Measurements from ENCODE around the gene KIF13A. TPM values are rescaled to one million over a fixed set of nuclear protein-coding genes. Genes with fewer than 3 reads are reported as not detected.
"Not testable (repeated sequence)": the region's sequence is repeated elsewhere in the genome, so short reads cannot be mapped to it uniquely, and the experiment has no call there.

Gene KIF13A
- total RNA-seq, 4 donors from 2014 or later: 14.9 to 66.9 (median 37.3) TPM

GRCh38 chr6:17894191-17894590 is 93.2 kb downstream of the KIF13A start:
- Histone ChIP-seq H3K9me3 (peaks cover 0 to 18% of the 10 kb centered on the region in 2 donors), H3K4me1 (no peaks in the 10 kb centered on the region), H3K4me3 (no peak overlapping the region), H3K27ac (no peak overlapping the region), H3K27me3 (no peaks in the 10 kb centered on the region), H3K36me3 (no peaks in the 10 kb centered on the region)
- DNase-seq: no peak
- TF ChIP-seq CTCF (IDR thresholded peaks at IDR 0.05): no peak
- no peak for TF ChIP-seq POLR2A (IDR thresholded peaks at IDR 0.05)
- intact Hi-C loops (cut with DNase I; ENCODE audit: low total_unique reads): no loop called here

- TF ChIP-seq POLR2A (IDR thresholded peaks at IDR 0.05): no peak
- TF ChIP-seq CTCF (IDR thresholded peaks at IDR 0.05): no peak
- peaks cover 0 to 18% of the 10 kb centered on the region in 2 donors for H3K9me3 ChIP-seq
- no peaks in the 10 kb centered on the region for H3K4me1 ChIP-seq
- H3K4me3 ChIP-seq: no peak overlapping the region
- no peaks in the 10 kb centered on the region for H3K36me3 ChIP-seq
- intact Hi-C loops (cut with DNase I; ENCODE audit: low total_unique reads): no loop called here
- no peak for DNase-seq
- H3K27me3 ChIP-seq: no peaks in the 10 kb centered on the region
- H3K27ac ChIP-seq: no peak overlapping the region
Observed at GRCh38 chr6:17892097-17892686, 95.2 kb downstream of the KIF13A start.

DNA sequence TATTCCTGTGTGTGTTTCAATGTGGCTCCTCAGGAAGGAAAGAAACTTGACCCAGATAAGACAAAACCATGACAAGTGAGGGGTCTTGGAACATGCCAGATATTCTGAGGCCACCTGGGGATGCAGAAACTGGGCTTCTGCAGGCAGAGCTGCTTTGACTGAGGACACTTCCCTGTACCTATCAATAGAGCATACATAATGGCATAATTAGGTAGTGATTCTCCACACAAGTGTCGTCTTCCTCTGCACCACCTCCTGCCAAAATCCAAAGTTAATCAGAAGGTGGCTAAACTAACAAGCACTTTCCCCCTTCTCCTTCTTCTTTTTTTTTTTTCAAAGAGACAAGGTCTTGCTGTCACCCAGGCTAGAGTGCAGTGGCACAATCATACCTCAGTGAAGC is 97.1 kb downstream of the KIF13A start:
- no peak for DNase-seq
- no peaks in the 10 kb centered on the region for H3K4me1 ChIP-seq
- H3K27ac ChIP-seq: no peak overlapping the region
- TF ChIP-seq POLR2A (IDR thresholded peaks at IDR 0.05): no peak
- no peak for TF ChIP-seq CTCF (IDR thresholded peaks at IDR 0.05)
- H3K9me3 ChIP-seq: peaks cover 0 to 12% of the 10 kb centered on the region in 2 donors
- H3K4me3 ChIP-seq: no peak overlapping the region
- no peaks in the 10 kb centered on the region for H3K36me3 ChIP-seq
- no peaks in the 10 kb centered on the region for H3K27me3 ChIP-seq
- intact Hi-C loops (cut with DNase I; ENCODE audit: low total_unique reads): no loop called here

GRCh38 chr6:17889777-17890176 is 97.7 kb downstream of the KIF13A start:
- intact Hi-C loops (cut with DNase I; ENCODE audit: low total_unique reads); DNase-seq; H3K4me1 ChIP-seq; H3K27me3 ChIP-seq; H3K4me3 ChIP-seq; H3K27ac ChIP-seq; H3K36me3 ChIP-seq; H3K9me3 ChIP-seq: not testable (repeated sequence)

DNA sequence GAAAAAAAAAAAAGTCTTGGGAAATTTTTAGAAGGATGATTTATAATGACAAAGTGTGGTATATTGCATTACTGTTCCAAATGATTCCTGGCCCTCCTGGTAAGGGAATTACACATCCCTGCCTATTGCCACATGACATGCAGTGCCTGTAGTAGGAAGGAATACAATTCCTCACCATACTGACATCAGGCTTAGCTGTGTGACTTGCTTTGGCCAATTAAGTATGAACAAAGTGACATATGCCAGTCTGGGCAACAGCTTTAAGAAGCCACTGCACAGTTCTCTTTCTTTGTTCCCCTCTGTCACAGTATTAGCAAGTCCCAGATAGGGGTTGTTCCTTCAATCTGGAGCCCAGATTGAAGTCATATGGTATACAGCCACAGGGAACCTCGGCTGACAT is 100.5 kb downstream of the KIF13A start:
- Histone ChIP-seq H3K4me3 (no peak overlapping the region), H3K36me3 (no peaks in the 10 kb centered on the region), H3K4me1 (no peaks in the 10 kb centered on the region), H3K27me3 (no peaks in the 10 kb centered on the region), H3K9me3 (no peaks in the 10 kb centered on the region), H3K27ac (no peak overlapping the region)
- TF ChIP-seq POLR2A (IDR thresholded peaks at IDR 0.05) (no peak), CTCF (IDR thresholded peaks at IDR 0.05) (no peak)
- intact Hi-C loops (cut with DNase I; ENCODE audit: low total_unique reads): no loop called here
- DNase-seq: no peak
